GM21529 (cell line): ENCODE results near the gene CRELD1.
A peak's percentile ranks its signal among the peaks of the same experiment; 100 is the strongest.
"Not testable (repeated sequence)": the region's sequence is repeated elsewhere in the genome, so short reads cannot be mapped to it uniquely, and the experiment has no call there.

Source experiments
- ATAC-seq: cut with Tn5 transposase; IDR thresholded peaks from one replicate; pipeline ENCODE4 v1.9.1; 2021; ENCODE audit not compliant: unreplicated experiment

Gene CRELD1

DNA sequence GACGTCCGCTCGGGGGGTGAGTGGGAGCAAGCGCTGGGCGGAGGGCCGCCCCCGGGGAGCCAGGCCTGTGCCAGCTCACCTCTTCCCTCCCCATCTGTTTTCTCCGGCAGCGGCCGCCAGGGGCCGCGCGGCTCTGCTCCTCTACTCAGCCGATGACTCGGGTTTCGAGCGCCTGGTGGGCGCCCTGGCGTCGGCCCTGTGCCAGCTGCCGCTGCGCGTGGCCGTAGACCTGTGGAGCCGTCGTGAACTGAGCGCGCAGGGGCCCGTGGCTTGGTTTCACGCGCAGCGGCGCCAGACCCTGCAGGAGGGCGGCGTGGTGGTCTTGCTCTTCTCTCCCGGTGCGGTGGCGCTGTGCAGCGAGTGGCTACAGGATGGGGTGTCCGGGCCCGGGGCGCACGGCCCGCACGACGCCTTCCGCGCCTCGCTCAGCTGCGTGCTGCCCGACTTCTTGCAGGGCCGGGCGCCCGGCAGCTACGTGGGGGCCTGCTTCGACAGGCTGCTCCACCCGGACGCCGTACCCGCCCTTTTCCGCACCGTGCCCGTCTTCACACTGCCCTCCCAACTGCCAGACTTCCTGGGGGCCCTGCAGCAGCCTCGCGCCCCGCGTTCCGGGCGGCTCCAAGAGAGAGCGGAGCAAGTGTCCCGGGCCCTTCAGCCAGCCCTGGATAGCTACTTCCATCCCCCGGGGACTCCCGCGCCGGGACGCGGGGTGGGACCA lies 632 bp upstream of the CRELD1 start:
- peak; percentile 62 for ATAC-seq

DNA sequence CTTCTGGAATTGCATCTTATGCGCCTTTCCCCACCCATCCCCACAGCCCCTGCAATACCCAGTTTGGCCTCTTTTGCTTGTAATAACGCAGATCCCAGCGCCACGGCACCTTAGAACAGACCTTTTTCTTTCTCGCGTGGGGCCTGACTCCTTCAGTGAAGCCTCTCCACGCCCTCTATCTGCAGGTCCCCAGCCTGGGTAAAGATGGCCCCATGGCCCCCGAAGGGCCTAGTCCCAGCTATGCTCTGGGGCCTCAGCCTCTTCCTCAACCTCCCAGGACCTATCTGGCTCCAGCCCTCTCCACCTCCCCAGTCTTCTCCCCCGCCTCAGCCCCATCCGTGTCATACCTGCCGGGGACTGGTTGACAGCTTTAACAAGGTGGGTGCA lies 594 bp downstream of the CRELD1 start:
- ATAC-seq, result no peak

GRCh38 chr3:9934993-9935392 lies 1.4 kb downstream of the CRELD1 start:
- ATAC-seq, result no peak

DNA sequence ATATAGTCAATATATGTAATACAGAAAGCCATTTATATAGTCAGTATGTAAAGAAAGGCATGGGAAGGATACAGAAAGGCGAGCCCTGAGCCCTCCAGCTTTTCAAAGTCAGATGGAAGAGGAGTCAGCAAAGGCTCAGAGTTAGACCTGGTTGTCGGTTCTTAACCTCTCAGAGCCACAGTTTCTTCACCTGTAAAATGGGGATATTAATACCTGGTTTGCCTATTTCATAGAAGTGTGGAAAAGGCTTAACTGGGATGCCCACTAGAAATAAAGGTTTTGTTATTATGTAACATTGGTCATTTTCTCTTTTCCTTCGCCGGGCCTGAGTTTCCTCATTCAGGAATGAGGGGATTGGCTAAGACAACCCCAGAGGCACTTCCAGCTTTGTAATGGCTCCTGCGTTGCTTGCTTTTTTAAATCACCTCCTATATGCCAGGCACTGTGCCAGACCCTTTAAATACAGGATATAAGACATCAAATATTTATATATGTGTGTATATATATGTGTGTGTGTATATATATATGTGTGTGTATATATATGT lies 2.4 kb downstream of the CRELD1 start:
- ATAC-seq, result no peak

- ATAC-seq, result no peak
Observed at GRCh38 chr3:9937486-9938238, 4.0 kb downstream of the CRELD1 start.

DNA sequence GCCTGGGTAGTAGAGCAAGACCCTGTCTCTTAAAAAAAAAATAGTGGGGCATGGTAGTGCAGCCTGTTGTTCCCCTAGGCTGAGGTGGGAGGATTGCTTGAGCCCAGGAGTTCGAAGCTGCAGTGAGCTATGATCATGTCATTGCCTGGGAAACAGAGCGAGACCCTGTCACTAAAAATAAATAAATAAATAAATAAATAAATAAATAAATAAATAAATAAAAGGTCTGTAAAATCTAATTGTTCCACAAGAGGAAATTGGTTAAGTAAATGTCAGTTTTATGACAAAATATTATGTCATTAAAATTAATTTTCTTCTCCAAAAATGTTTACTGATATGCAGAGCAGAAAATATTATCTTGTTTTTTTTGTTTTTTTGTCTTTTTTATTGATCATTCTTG lies 5.3 kb downstream of the CRELD1 start:
- ATAC-seq, result no peak

DNA sequence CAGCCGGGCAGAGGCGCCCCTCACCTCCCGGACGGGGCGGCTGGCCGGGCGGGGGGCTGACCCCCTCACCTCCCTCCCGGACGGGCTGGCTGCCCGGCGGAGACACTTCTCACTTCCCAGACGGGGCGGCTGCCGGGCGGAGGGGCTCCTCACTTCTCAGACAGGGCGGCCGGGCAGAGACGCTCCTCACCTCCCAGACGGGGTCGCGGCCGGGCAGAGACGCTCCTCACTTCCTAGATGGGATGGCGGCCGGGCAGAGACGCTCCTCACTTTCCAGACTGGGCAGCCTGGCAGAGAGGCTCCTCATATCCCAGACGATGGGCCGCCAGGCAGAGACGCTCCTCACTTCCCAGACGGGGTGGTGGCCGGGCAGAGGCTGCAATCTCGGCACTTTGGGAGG lies 6.3 kb downstream of the CRELD1 start:
- ATAC-seq, result not testable (repeated sequence)

GRCh38 chr3:9940746-9941145 lies 7.1 kb downstream of the CRELD1 start:
- no peak for ATAC-seq

DNA sequence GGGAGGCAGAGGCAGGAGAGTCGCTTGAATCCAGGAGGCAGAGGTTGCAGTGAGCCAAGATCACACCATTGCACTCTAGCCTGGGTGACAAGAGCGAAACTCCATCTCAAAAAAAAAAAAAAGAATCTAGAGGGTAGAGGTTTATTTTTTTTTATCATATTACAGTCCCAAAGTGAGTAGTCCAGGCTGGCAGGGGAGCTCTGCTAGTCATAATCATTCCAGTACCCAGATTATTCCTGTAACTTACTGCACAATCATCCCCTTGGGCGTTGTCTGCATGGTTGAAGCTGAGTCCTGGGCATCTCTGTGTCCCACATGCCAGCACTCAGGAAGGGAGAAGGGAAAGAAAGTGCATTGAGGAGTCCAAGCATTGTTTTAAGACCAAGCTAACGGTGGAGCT lies 8.5 kb downstream of the CRELD1 start:
- ATAC-seq, result no peak

DNA sequence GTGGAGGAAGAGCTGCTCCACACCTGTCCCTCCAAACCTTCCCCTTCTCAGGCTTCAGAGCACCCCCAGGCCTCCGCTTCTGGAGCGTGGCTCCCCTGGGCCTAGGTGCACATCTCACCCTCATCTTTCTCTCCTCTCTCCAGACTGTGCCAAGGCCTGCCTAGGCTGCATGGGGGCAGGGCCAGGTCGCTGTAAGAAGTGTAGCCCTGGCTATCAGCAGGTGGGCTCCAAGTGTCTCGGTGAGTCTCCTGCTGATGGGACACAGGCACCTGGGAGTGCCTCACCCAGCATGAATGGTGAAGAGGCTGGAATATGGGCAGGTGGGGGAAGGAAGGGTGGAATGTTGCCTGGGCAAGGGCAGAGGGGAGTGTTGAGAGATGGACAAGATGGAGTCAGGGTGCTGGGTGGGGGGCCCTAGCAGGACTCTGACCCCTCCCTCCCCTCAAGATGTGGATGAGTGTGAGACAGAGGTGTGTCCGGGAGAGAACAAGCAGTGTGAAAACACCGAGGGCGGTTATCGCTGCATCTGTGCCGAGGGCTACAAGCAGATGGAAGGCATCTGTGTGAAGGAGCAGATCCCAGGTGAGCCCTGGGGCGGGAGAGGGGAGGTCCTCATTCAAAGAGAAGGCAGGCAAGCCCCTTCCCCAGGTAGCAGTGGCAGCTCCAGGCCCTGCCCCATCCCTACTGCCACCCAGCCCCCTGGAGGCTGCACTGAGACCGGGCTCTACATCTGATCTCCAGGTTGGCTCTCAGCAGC lies 9.5 kb downstream of the CRELD1 start:
- no peak for ATAC-seq

GRCh38 chr3:9944271-9944670 lies 10.6 kb downstream of the CRELD1 start:
- ATAC-seq, result no peak

DNA sequence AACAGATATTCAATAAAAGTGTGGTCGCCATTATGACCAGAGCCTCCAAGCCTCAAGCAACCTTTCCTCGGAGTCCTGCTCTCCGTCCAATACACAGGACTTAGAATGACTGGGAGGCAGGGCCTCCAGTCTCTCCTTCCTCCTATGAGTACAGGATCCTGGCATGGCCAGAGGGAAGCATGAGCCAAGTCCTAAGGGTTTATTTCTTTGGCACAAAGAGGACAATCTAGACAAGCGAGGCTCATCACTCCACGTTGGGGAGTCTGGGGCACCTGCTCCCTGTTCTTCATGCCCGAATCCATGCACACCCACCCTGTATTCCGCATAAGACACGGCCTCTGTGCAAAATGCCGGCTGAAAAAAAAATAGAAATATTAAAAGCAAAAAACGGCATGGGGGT lies 11.7 kb downstream of the CRELD1 start:
- ATAC-seq, result no peak

- ATAC-seq, result peak; percentile 48
Observed at GRCh38 chr3:9946112-9947024, 12.7 kb downstream of the CRELD1 start.

- no peak for ATAC-seq
Observed at GRCh38 chr3:9947025-9947995, 13.7 kb downstream of the CRELD1 start.

DNA sequence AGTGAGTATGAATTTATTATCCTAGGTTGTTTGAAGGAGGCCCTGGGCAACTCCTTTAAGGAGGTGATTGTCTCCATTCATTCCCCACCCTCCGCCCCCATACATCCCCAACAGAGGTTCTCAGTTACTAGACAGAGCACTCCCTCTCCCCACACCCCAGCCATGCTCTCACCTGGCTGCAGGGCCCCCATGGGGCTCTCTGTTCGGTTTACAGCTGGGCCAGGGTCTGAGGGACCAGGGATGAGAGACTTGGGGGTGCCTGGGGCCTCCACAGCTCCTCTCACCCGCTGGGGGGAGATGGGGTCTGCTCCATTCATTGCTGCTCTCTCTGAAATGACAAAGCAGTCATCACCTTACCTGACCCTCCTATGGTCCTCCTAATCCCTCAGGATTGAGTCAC lies 15.0 kb downstream of the CRELD1 start:
- ATAC-seq, result no peak

DNA sequence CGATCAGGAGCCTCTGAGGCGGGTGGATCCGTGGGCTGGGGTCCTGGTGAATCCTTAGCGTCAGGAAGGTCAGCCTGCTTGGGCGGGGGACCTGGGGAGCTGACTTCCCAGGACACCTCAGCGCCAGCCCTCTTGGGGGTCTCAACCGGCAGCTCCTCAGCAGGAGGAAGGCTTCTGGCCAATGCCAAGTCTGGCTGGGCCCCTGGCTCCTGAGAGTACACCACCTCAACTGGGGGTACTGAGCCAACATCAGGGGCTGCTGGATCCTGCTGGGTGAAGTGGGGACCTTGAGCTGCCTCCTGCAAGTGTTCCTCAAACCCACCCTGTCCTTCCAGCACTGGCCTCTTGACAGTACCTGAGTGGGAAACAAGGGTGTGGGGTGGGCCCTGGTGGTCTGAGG lies 15.5 kb downstream of the CRELD1 start:
- ATAC-seq, result no peak

- ATAC-seq, result no peak
Observed at GRCh38 chr3:9949626-9950025, 16.0 kb downstream of the CRELD1 start.

DNA sequence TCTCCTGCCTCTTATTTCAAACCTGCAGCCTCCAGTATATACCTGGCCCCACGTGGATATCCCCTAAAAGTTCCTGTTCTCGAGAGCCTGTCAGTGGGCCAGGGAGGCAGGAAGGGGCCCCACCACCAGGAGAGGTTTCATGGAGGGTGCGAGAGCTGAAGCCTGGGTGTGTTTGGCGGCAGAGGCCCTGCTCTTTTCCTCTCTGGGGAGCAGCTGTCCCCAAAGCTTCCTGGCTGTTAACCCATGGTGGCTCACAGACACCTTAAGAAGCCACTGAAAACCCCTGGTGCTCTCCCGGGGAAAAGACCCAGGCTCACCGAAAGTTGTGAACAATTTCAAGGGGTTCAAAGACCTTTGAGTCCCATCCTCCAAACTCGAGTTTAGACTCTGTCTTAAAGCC lies 17.5 kb downstream of the CRELD1 start:
- ATAC-seq, result peak; percentile 44

DNA sequence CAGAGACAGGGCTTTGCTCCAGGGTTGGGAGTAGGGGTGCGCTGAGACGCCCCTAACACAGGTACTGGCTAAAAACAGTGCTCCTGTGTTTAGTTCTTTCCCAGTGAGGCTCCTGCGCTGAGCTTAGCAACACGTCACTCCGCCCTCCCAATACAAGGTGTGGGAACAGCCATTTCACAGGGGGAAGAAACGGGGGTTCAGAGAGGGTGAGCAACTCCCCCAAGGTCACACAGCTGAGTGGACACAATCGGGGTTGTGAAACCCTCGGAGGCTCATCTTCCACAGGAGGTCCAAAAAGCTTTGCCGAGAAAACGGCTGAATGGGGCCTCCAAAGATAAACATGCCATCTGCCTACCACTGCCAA lies 17.9 kb downstream of the CRELD1 start:
- peak; percentile 15 for ATAC-seq
